CD4-positive, alpha-beta T cell treated with Interleukin-1 beta for 1 hour (primary cell): ENCODE measurements around the gene CUX1.
"Not testable (repeated sequence)": the region's sequence is repeated elsewhere in the genome, so short reads cannot be mapped to it uniquely, and the experiment has no call there.

Source experiments
- DNase-seq, 2 donors: peaks; one replicate each; pipeline ENCODE4 v3.0.0-alpha.2; 2020 to 2022

Gene CUX1

DNA sequence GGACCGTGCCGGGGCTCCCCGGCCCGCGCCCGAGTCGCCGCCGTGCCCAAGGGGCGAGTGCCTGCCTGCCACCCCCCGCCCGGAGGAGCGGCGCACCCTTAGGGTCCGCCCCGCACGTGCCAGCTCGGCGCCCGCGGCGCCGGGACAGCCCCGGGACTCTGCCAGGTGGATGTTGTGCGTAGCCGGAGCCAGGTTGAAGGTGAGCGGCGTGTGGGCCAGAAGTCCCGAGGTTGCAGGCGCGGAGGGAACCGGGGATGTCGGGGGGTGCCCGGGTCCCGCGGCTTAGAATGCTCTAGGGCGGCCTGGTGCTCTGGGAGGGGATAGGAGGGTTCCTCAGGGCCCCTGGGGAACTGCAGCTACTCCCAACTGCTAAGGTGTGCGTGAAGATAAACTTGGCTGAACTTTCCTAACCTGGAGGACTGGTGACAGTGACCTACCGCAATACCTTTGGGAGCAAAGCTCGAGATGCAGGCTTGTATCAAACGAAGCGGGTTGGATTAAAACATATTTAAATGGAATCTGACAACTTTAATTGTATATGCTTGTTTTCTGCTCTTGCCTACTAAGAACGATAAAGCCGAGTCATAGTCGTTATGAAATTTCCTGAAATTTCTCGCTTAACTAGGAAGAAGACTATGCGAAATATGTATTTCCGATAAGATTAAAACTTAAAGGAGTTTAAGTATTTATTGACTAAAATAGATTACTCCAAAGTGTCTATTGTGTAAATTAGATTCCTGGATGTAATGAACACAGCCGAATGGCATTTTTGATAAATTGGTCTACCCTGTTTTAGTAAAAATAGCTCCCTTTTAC, at the start of gene CUX1:
TSS of gene CUX1 (plus strand) at position 156 of the 816 bp plus-strand sequence. CDS start at position 170, 14 bp downstream.
- DNase-seq = peak; percentile 9 to 16

DNA sequence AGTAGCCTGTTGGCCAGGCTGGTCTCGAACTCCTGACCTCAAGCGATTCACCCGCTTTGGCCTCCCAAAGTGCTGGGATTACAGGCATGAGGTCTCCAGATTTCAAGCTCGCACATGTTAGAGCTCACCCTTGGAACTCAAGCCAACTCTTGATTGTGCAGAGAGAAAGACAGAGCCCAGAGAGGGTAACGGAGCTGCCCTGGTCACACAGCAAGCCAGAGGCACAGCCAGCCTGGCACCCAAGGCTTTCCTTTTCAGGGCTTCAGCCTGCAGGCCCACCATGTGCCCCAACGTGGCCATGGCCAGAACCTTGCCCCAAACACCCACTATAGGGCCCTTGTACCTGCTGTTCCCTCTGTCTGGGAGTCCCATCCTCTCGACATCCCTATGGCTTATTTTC, 49.1 kb upstream of the CUX1 start:
- DNase-seq = no peak

DNA sequence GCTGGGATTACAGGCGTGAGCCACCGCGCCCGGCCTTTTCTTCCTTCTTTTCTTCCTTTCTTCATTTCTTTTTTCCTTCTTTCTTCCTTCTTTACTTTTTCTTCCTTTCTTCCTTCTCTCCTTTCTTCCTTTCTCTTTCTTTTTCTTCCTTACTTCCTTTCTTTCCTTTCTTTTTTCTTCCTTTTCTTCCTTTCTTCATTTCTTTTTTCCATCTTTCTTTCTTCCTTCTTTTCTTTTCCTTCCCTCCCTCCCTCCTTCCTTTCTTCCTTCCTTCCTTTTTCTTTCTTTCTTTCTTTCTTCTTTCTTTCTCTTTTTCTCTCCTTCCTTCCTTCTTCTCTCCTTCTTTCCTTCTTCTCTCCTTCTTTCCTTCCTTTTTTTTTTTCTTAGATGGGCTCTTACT, 47.0 kb upstream of the CUX1 start:
- DNase-seq = no peak

- DNase-seq = no peak
Measured at GRCh38 chr7:101772508-101773211, 44.8 kb upstream of the CUX1 start.

DNA sequence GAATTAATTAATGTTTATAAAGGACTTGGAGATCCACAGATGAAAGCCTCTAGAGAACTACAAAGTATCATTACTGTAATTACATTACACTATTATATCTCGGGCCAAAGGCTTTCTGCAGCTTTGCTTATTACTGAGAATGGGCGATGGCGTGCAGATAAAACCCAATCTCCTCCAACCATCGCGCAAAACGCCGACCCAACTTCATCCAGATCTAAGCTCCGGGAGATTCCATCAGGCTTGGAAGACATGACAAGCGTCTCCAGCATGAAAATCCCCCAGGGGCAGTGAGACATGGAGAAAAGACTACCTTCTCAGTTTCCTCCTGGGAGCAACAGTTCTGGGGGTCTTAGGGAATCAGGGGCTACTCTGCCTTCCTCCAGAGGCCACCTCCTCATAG, 42.2 kb upstream of the CUX1 start:
- no peak for DNase-seq

DNA sequence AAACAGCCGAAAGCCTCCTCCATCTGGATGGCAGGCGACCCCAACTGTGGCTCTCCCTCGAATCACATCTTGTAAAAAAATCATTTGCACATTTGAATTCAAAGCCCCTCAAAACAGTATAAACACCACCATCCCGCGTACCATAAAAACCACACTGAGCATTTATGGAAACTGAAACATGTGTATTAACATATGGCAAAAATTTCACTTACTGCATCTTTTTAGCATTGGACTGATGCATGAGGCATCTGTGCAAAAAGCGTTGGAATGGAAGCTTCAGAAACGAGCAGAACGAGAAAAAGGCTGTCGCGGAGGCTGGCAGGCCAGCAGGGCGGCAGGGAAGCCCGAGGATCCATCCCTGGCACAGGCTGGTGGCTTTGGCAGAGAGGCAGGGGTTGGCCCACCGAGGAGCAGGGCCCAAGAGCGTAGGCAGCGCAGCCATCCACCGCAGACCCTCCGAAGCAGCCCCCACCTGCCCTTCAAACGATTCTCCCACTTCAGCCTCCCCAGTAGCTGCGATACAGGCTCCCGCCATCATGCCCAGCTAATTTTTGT, 39.3 kb upstream of the CUX1 start:
- DNase-seq = no peak

DNA sequence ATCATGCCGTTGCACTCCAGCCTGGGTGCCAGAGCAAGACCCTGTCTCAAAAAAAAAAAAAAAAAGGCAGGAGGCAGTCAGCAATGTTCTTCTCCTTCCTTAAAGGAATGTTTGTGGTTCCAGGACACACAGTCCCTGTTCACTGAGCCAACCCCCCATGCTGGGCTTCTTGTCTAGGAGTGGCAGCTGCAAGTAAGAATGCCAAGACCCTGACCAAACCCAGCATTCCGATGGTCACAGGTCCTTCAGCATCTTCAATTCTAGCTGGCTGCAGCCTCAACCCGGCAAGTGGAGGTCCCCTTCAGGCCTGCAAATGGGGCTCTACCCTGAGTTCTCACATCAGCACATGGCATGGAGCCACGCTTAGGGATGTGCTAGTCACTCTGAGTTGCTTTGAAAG, 38.2 kb upstream of the CUX1 start:
- DNase-seq = no peak

GRCh38 chr7:101780281-101780680, 37.1 kb upstream of the CUX1 start:
- no peak for DNase-seq

- DNase-seq = no peak
Measured at GRCh38 chr7:101781439-101781838, 36.0 kb upstream of the CUX1 start.

GRCh38 chr7:101782476-101782875, 35.0 kb upstream of the CUX1 start:
- DNase-seq = no peak

DNA sequence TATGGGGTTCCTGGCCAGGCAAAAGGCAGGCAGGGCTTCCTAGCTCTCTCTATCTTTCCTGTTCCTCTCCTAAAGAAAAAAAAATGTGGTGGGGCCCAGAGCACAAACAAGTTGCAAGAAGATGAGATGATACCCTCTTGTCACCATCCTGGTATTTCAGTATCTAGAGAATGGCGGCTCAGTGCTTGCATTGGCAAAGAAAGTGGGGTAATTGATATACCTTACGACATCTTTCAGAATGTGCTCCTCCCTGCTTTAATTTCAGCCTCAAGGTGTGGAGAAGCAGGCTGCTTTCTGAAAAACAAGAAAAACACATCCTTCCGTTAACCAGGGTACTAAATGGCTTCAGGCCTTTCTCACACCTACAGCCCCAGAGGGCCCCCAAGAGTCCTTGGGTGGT, 34.5 kb upstream of the CUX1 start:
- no peak for DNase-seq

DNA sequence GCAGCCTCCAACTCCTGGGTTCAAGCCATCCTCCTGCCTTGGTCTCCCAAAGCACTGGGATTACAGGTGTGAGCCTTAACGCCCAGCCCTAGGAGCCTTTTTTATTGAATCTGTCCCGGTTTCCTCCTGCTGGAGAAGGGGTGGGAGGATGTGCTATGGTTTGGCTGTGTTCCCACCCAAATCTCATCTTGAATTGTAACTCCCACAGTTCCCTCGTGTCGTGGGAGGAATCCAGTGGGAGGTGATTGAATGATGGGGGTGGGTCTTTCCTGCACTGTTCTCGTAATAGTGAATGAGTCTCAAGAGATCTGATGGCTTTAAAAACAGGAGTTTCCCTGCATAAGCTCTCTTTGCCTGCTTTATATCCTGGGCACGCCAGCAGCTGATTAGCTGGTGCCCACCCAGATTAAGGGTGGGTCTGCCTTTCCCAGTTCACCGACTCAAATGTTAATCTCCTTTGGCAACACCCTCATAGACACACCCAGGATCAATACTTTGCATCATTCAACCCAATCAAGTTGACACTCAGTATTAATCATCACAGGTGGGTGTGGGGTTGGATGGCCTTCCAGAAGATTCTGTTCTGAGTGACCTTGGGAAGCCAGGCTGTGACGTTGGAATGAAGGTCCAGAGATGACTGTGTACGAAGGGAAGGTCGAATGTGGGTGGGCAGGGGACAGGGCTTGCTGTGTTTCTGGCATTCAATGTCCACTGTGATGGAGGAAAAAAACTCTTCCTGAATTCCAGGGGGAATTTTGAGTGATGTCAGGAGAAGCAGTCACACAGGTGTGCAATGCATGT, 33.8 kb upstream of the CUX1 start:
- no peak for DNase-seq

DNA sequence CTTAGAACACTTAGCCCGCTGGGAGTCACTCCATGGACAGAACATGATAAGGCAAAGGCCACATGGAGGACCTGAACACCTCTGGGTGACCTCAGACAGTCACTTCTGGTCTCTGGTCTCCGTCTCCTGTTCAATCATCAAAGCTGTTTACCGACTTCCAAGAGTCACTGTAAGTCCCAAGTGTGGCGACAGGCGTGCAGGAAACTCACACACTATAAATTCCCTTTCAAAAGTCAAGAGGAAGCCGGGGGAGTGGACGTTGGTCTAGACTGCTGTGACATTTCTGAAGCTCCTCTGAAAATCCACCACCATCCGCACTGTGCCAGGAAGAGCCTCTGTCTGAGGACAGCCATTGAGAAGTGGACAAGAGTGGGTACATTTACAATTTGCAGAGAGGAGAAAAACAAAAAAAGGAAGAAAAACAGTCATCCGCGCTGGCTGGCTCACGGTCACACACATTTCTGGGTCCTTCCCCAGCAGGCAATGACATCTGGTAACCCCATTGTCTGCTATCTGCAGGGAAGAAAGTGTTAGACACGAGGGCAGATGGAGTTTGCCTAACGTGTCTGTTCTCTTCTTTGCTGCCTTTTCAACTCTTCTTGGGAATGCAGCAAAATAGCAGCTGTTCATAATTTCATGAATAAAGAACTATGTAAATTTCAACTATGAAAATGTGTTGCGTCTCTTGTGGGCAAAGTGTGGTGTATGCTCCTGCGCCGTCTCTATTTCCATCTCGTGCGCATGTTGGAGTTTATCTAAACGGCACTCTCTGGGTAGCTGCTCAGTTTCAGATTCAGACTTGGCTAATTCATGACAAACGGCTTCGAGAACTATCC, 32.9 kb upstream of the CUX1 start:
- no peak for DNase-seq

DNA sequence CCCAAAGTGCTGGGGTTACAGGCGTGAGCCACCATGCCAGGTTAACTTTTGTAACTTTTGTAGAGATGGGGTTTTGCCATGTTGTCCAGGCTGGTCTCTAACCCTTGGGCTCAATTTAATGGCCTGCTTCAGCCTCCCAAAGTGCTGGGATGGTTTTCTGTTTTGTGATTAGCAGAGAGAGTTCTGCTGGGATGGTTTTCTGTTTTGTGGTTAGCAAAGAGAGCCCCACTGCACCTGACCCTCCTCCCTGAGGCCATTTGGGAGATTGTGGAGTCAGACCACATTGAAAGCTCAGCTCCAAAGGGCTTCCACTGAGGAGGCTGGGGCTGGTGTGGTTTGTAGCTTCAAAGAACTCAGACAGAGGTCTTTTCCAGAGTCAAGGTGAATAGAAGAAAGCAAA, 29.6 kb upstream of the CUX1 start:
- no peak for DNase-seq

DNA sequence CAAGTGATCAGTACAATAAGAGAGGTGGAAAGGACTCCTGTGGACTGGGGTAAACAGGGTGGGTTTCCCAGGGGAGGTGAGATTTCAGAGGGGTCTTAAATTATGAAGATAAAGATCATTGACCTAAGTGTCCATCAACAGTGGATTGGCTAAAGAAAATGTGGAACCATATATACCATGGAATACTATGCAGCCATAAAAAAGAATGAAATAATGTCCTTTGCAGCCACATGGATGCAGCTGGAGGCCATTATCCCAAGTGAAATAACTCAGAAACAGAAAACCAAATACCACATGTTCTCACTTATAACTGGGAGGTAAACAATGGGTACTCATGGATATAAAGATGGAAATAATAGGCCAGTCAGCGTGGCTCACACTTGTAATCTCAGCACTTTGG, 28.9 kb upstream of the CUX1 start:
- DNase-seq = no peak

DNA sequence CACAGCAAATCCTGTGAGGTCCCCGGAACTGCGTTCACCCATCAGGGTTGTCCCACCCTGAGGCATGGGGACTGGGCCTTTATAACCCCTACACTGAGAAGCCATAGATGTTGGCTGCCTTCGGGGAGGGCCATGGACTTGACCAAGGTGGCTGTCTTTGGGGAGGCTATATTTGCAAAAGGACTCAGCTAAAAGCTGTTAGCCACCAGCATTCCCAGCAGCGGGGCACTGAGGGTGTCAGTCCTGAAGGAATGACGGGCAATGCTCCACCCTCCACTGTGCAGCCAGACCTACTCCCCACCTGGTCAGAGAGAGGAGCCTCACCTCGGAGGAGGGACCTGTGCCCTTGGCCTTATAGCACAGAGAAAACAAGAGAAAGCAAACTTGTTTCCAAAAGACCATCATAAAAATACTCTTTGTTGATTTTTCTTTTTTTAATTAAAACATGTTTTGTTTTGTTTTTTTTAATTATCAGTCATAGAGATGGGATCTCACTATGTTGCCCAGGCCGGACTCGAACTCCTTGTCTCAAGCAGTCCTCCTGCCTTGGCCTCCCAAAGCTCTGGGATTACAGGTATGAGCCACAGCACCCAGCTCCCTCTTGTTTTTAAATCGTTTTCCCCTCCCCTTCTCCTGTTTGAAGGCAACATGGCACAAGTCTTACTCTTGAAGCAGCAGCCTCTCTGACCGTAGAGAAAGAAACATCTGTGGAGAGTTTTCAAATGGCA, 26.7 kb upstream of the CUX1 start:
- DNase-seq = no peak

DNA sequence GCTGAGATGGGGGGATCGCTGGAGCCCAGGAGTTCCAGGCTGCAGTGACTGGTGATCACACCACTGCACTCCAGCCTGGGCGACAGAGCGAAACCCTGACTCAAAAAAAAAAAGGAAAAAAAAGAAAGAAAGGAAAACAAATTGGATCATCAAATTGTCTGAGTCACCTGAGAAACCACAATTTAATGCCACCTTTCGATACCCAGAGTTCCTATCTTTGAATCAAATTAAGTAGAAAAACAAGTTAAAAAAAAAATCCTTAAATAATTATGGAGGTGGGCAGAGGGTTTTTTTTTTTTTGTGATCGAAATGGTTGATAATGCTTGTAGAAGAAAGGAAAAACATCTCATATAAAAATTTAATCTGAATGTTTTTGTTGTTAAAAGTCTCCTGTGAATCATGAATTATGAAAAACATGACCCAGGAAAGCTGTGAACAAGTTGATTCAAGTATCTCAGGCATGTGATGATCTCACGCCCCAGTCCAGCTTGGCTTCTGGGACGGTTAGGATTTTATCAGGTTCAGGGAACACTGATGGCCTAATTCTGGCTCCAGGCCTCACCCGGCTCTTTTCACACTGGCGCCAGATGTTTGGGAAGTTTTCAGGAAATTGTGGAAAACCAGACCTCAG, 25.3 kb upstream of the CUX1 start:
- no peak for DNase-seq

- not testable (repeated sequence) for DNase-seq
Measured at GRCh38 chr7:101792682-101793071, 24.7 kb upstream of the CUX1 start.

DNA sequence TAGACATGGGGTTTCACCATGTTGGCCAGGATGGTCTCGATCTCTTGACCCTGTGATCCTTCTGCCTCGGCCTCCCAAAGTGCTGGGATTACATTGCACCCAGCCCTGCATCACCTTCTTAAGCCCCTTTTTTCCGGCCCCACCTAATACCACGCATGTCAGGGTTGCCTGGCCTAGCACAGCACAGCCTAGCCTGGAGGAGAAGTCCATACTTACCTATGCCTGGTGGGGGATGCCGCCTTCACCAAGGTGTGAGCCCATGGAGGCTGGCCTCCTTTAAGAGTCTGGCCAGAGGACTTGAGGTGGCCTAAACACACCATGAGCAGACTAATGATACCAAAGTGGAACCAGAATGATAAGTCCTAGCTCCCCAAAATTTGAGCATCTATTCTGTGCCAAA, 22.0 kb upstream of the CUX1 start:
- no peak for DNase-seq

- not testable (repeated sequence) for DNase-seq
Measured at GRCh38 chr7:101798173-101798572, 19.3 kb upstream of the CUX1 start.
